Measurements from ENCODE around the gene PTGS2.

The PTGS2 gene

DNA sequence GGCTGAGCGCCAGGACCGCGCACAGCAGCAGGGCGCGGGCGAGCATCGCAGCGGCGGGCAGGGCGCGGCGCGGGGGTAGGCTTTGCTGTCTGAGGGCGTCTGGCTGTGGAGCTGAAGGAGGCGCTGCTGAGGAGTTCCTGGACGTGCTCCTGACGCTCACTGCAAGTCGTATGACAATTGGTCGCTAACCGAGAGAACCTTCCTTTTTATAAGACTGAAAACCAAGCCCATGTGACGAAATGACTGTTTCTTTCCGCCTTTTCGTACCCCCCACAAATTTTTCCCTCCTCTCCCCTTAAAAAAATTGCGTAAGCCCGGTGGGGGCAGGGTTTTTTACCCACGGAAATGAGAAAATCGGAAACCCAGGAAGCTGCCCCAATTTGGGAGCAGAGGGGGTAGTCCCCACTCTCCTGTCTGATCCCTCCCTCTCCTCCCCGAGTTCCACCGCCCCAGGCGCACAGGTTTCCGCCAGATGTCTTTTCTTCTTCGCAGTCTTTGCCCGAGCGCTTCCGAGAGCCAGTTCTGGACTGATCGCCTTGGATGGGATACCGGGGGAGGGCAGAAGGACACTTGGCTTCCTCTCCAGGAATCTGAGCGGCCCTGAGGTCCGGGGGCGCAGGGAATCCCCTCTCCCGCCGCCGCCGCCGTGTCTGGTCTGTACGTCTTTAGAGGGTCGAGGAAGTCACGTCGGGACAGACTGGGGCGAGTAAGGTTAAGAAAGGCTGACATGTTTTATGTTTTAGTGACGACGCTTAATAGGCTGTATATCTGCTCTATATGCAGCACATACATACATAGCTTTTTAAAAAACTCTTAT, at the start of gene PTGS2:
PTGS2 (minus strand) TSS at position 179 of the 817 bp plus-strand sequence; CDS start at position 46, 133 bp downstream.
- FAIRE-seq, result no peak

DNA sequence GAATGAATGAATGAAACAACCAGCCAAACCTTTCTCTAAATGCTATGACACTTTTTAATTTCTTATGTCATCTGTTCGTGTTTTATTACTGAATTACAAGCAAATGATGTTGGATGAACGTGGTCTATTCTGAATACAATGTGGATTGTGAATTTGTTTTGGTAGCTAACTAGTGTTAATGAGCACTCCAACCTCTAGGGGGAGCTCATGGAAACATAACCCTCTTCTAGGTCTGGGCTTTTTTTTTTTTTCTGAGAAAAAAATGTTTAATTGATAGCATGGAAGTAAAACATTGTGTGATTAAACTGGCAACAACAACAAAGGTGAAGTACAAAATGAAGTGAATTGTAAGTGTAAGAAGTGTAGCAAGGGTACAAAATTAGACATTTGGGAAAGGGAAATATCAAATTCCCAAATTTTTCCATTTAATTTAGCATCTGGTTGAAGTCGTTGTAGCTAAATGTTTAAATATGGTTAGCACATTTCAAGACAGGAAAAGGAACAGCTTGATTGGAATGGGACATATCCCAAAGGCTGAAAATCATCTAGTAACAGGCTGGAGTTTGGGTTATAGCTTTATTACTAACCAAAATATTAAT, 42.6 kb upstream of the PTGS2 start:
- FAIRE-seq, result peak; percentile 82

DNA sequence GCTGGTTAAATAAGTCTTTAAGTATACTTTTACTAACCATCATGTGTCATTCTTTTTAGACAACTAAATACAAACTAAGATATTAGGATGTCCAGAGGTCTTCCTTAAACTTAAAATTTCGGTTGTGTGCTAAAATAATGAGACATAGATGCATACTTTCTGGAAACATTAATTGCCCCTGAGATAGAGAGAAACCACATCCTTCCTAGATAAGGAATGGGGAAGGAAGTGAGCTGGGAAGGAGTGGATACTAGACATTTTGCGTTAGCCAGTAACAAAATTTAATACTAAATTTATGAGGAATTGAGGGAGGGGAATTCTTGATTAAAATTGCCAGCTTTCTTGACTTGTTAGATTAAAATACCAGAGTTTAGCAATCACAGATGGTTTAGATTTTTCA, 37.1 kb upstream of the PTGS2 start:
- FAIRE-seq, result no peak

- FAIRE-seq, result no peak
These were observed 35.9 kb upstream of the PTGS2 start for GRCh38 chr1:186715887-186716809.

- no peak for FAIRE-seq
These were observed 30.5 kb upstream of the PTGS2 start for GRCh38 chr1:186710696-186711095.

GRCh38 chr1:186708694-186709097, 28.5 kb upstream of the PTGS2 start:
- no peak for FAIRE-seq

DNA sequence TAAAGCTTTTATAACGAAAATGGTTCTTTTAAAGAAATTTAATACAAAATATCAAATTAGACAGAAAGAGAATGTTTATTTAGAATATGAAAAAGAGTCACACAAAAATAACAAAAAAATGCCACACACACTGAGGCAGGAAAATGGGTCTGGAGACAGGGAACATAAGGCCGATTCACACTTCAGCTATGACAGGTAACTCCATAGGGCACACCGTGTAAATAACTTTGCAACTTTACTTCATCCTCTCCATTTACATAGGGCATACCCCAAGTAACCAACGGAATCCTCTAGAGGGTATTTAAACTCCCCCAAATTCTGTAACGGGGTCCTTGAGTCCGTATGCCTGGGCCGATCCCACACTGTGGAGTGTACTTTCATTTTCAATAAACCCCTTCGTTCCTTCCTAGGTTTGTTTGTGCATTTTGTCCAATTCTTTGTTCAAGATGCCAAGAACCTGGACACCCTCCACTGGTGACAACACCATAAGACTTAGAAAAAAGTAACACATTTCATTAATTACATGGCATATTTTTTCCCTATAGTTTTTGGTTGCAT, 23.1 kb upstream of the PTGS2 start:
- no peak for FAIRE-seq

DNA sequence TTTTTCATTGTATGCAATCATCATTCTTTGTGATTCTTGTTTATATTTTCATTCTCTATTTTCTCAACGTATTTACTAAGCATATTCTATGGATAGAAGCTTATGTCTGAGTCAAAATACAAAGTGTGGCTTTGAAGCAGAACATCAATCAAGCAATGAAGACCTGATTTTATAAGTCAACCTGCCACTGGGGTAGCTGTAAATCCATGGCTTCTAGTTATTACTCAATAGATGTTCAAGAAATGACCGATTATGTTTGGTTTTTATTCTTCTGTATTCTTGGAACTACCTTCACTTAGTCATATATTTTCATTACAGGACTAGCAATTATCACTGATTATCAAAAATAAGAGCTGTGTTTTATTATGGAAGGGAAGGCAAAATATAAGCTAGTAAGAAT, 20.5 kb upstream of the PTGS2 start:
- FAIRE-seq, result no peak

- no peak for FAIRE-seq
These were observed 19.3 kb upstream of the PTGS2 start for GRCh38 chr1:186699519-186699918.

DNA sequence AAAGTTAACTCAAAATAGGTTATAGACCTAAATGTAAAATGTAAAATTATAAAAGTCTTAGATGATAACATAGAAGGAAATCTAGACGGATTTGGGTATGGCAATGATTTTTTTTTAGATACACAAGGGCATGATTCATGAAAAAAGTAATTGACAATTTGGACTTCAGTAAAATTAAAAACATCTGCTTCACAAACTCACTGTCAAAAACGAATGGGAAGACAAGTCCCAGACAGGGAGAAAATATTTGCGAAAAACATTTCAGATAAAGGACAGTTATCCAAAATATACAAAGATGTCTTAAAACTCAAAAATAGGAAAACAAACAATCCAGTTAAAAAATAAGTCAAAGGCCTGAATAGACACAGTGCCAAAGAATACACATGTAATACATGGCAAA, 9.7 kb upstream of the PTGS2 start:
- FAIRE-seq, result no peak

- FAIRE-seq, result no peak
These were observed 9.2 kb upstream of the PTGS2 start for GRCh38 chr1:186689376-186689775.

GRCh38 chr1:186683652-186684410, 3.6 kb upstream of the PTGS2 start:
- FAIRE-seq, result no peak

- no peak for FAIRE-seq
These were observed 2.5 kb upstream of the PTGS2 start for GRCh38 chr1:186682736-186683135.

GRCh38 chr1:186681801-186682200, 1.6 kb upstream of the PTGS2 start:
- FAIRE-seq, result no peak

- FAIRE-seq, result no peak
These were observed 898 bp upstream of the PTGS2 start for GRCh38 chr1:186681121-186681520.

DNA sequence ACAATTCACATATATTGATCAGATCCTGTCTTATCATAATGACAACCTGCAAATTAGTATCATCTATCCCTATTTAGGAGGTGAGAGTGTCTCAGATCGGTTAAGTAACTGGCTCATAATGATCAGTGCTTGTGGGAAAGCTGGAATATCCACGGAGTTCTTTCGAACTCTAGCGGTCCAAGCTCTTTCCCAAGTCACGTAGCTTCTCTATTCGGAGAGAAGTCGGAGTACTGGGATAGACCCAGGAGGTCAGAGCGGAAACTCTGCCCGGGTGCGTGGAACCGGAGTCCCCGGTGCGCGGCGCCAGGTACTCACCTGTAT, 339 bp downstream of the PTGS2 start:
- FAIRE-seq, result no peak

GRCh38 chr1:186678155-186678554, 2.1 kb downstream of the PTGS2 start:
- no peak for FAIRE-seq

DNA sequence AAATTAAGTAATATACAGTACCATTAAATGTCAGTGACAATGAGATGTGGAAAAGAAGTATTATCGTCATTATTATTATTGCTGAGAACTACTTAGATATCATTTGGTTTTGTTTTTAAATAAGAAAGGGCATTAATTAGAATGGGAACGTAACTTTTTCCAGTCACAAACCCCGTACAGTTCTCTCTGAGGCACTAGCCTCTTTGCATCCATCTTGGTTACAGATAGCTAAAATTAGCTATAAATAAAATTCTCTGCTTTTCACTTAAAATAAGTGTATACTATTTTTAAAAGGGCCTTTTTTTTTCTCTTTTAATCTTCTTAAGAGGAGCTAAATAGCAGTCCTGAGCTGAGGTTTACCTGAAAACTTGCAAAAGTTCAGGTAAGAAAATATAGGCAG, 7.6 kb downstream of the PTGS2 start:
- no peak for FAIRE-seq

DNA sequence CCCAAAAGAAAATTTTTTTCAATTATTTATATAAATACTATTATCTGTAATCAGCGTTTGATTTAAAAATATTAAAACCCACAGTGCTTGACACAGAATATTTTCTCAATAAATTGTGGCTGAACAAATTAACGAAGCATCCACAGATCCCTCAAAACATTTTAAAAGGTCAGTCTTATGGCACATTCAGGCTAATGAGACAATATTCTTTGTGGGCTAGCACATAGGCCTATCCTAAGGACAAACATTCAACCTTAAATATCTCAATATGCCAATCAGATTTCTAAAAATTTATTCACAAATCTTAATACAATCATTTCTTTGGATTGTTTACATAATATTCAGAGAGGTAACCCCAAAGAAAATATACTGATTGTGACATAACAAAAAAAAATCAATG, 8.1 kb downstream of the PTGS2 start:
- no peak for FAIRE-seq

DNA sequence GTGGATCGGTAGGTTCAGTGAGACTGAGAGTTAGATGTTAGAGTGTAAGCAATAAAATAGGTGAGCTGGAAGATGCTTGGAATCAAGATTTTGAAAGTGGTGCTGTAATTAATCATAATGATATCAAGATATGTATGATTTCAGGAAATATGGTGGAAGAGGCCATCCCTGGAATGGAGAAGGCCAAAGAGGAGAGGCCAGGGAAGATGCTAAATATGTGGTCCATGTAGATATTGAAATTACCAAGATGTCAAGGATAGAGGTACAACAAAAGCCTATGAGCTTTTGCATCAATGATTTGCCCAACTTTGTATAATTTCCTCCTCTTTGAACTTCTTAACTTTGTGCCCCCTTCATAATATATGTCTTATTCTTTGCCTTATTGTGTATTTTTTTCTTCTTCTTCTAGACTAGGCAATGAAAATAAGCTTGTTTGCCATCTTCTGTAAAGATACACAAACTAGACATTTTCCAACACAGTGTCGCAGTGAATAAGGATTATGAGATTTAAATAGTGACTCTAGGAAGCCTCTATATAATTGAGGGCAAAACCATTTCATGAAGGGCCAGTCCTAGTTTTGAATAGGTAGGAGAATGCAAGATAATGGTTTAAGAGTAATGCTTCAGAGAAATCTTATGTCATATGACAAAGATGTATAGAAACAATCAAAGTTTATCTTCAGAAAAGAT, 8.9 kb downstream of the PTGS2 start:
- no peak for FAIRE-seq

- FAIRE-seq, result no peak
These were observed 9.7 kb downstream of the PTGS2 start for GRCh38 chr1:186670297-186671135.

Measured in G401.6 (cell line).